ENCODE measurements around the gene GPATCH4.

The GPATCH4 gene

GRCh38 chr1:156574039-156574633 is 27.1 kb downstream of the GPATCH4 start:
- no peak for DNase-seq (ENCODE audit: low read depth)

GRCh38 chr1:156572663-156573018 is 28.6 kb downstream of the GPATCH4 start:
- no peak for DNase-seq (ENCODE audit: low read depth)

GRCh38 chr1:156571919-156572662 is 29.2 kb downstream of the GPATCH4 start, which contains the start of gene IQGAP3:
TSS of gene IQGAP3 (minus strand) at chr1:156572565. CDS start at chr1:156572529, 36 bp downstream.
- peak; percentile 71 for DNase-seq (ENCODE audit: low read depth)

GRCh38 chr1:156571261-156571852 is 29.9 kb downstream of the GPATCH4 start:
- peak; percentile 85 for DNase-seq (ENCODE audit: low read depth)

- DNase-seq (ENCODE audit: low read depth), result no peak
Observed at GRCh38 chr1:156566436-156566835, 34.8 kb downstream of the GPATCH4 start.

GRCh38 chr1:156565519-156565918 is 35.8 kb downstream of the GPATCH4 start:
- DNase-seq (ENCODE audit: low read depth), result no peak

GRCh38 chr1:156560585-156561163 is 40.6 kb downstream of the GPATCH4 start:
- DNase-seq (ENCODE audit: low read depth), result no peak

GRCh38 chr1:156559797-156560385 is 41.4 kb downstream of the GPATCH4 start:
- DNase-seq (ENCODE audit: low read depth), result no peak

- DNase-seq (ENCODE audit: low read depth), result no peak
Observed at GRCh38 chr1:156559086-156559796, 42.0 kb downstream of the GPATCH4 start.

- DNase-seq (ENCODE audit: low read depth), result no peak
Observed at GRCh38 chr1:156556354-156556753, 44.9 kb downstream of the GPATCH4 start.

GRCh38 chr1:156555715-156556114 is 45.6 kb downstream of the GPATCH4 start:
- no peak for DNase-seq (ENCODE audit: low read depth)

GRCh38 chr1:156554971-156555370 is 46.3 kb downstream of the GPATCH4 start:
- no peak for DNase-seq (ENCODE audit: low read depth)

GRCh38 chr1:156553860-156554485 is 47.3 kb downstream of the GPATCH4 start:
- DNase-seq (ENCODE audit: low read depth), result no peak

- peak; percentile 13 for DNase-seq (ENCODE audit: low read depth)
Observed at GRCh38 chr1:156552937-156553336, 48.3 kb downstream of the GPATCH4 start.

GRCh38 chr1:156552518-156552917 is 48.8 kb downstream of the GPATCH4 start:
- DNase-seq (ENCODE audit: low read depth), result no peak

- DNase-seq (ENCODE audit: low read depth), result peak; percentile 62
Observed at GRCh38 chr1:156551869-156552268, 49.4 kb downstream of the GPATCH4 start.

GRCh38 chr1:156551066-156551643 is 50.1 kb downstream of the GPATCH4 start:
- DNase-seq (ENCODE audit: low read depth), result peak; percentile 14

- no peak for DNase-seq (ENCODE audit: low read depth)
Observed at GRCh38 chr1:156550346-156550745, 50.9 kb downstream of the GPATCH4 start.

GRCh38 chr1:156549831-156550230 is 51.4 kb downstream of the GPATCH4 start:
- DNase-seq (ENCODE audit: low read depth), result no peak

GRCh38 chr1:156549390-156549789 is 51.9 kb downstream of the GPATCH4 start:
- no peak for DNase-seq (ENCODE audit: low read depth)

GRCh38 chr1:156547982-156548381 is 53.3 kb downstream of the GPATCH4 start:
- DNase-seq (ENCODE audit: low read depth), result no peak
